Upper lobe of left lung (tissue), 4 donors: ENCODE results near the gene HDDC2.

Source experiments
- POLR2A ChIP-seq, 4 donors: fragments of 450-650 bp; IDR thresholded peaks; one replicate each; pipeline ENCODE4 v1.5.1; 2016 to 2017; ENCODE audit warnings: antibody characterized with exemption in 4 of 4, mild to moderate bottlenecking in 2 of 4
- TF ChIP-seq, protein P1 (sequence below), 6 experiments: fragments of 450-650 bp in 4 of 6; fragments of 200-600 bp in 2 of 6; sonication (generic) in 2 of 6; IDR thresholded peaks; one replicate each; pipeline ENCODE4 v1.5.1; 2016 to 2019; ENCODE audit warnings: antibody characterized with exemption in 6 of 6

DNA sequence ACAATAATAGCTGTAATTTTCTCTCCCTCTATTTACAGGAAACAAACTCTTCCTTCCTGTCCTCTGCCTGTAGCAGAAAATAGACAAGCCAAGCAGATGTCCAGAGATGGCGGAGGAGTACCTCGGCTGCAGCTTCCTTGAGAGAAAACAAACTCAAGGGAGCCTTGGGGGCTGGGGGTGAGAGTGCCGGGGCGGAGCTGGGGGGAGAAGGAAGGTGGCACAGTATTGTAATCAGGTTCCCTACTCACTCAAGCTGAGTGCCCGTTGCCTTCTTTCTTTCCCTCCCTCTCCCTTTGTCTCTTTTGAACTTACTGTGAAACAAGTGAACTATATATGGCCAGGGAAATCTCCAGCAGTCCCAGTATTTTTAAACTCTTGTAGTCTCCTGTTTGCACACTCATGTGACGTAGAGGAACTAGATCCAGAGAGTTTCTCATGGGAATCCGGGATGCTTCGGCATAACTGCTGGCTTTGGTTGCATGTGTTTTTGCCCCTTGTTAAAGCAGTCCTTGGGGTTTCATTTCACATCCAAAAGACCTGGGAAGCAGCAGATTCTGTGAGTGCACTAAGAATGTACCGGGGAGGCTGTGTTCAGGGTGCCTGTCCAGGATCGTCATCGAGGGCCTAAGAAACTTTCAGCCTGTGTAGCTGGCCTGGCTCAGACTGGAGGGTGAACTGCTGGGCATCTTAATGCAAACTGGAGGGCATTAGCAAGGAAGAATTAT is 44.6 kb upstream of the HDDC2 start:
- TF ChIP-seq, protein P1, sequence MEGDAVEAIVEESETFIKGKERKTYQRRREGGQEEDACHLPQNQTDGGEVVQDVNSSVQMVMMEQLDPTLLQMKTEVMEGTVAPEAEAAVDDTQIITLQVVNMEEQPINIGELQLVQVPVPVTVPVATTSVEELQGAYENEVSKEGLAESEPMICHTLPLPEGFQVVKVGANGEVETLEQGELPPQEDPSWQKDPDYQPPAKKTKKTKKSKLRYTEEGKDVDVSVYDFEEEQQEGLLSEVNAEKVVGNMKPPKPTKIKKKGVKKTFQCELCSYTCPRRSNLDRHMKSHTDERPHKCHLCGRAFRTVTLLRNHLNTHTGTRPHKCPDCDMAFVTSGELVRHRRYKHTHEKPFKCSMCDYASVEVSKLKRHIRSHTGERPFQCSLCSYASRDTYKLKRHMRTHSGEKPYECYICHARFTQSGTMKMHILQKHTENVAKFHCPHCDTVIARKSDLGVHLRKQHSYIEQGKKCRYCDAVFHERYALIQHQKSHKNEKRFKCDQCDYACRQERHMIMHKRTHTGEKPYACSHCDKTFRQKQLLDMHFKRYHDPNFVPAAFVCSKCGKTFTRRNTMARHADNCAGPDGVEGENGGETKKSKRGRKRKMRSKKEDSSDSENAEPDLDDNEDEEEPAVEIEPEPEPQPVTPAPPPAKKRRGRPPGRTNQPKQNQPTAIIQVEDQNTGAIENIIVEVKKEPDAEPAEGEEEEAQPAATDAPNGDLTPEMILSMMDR (IDR thresholded peaks at IDR 0.05): no peak
- TF ChIP-seq POLR2A (IDR thresholded peaks at IDR 0.05): no peak
